Purkinje cell (primary cell): ENCODE measurements around the gene SAP25. TPM values are rescaled to one million over a fixed set of nuclear protein-coding genes. Genes with fewer than 3 reads are reported as not detected.

Source experiments
- polyA plus RNA-seq: library from polyadenylated mRNA; unstranded; fragments of >200 nt; fragmentation: Nextera tagmentation; gene quantifications from 2 replicates; pipeline ENCODE4 v1.2.1, GENCODE V29; 2014

The SAP25 gene
- not detected in 2 replicates for polyA plus RNA-seq

GRCh38 chr7:100573691-100574361 lies at the start of gene SAP25:
TSS of gene SAP25 (minus strand) at chr7:100573900. CDS start at chr7:100573742, 158 bp downstream.

DNA sequence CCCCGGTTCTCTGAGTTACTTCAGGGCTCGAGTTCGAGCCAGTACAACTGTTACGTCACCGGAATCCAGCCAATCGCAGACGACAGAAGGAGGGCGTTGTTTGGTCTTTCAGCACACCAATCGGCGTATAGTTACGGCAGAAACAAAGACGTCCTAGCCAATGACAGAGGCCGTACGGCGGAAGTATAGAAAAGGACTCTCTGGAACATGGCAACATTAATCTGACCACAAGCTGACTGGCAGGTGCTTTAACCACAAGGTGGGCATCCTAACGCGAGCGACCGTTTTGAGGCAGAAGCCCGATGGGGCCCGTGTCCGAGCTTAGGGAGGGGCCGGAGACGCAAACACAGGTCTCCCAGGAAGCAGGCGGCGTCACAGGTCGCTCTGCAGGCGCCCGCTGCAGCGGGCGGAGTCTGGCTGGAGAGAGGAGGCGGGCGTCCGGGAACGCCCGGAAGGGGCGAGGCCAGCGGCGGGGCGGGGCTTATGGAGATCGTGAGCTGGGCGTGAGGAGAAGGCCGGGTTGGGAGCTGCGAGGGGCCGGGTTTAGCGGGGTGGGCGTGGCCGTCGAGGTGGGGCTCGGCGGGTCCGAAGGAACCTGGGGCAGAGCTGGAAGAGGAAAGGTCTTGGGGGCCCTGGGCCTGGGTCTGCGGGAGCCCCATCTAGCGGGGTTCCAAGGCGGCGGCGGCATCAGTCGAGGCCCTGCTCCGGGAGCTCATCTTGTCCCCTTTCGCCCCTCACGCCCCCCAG lies 38.5 kb upstream of the SAP25 start, which contains the start of gene MOSPD3:
Gene MOSPD3, plus strand, starts transcription at position 558 of the 747 bp plus-strand sequence. CDS start 252 bp downstream, outside the sequence.

GRCh38 chr7:100586266-100587025 lies 12.7 kb upstream of the SAP25 start, which contains the start of gene FBXO24:
TSS of gene FBXO24 (plus strand) at chr7:100586328. CDS start at chr7:100586626, 298 bp downstream.

GRCh38 chr7:100585511-100586265 lies 12.0 kb upstream of the SAP25 start, which contains the start of gene LRCH4:
TSS of gene LRCH4 (minus strand) at chr7:100586129. CDS start at chr7:100586100, 29 bp downstream.

GRCh38 chr7:100538654-100539435 lies 34.9 kb downstream of the SAP25 start, which contains the start of gene AGFG2:
TSS of gene AGFG2 (plus strand) at chr7:100539203. CDS start at chr7:100539347, 144 bp downstream.

Other genes with a start within 250 kb of the SAP25 start
- gene PILRB, start 215.8 kb downstream of the SAP25 start, polyA plus RNA-seq = 1.9 and 9.4 TPM in 2 replicates
- gene PILRA, start 200.4 kb downstream of the SAP25 start, polyA plus RNA-seq = 5.6 and 8.2 TPM in 2 replicates
- gene ZCWPW1, start 145.2 kb downstream of the SAP25 start, polyA plus RNA-seq = 8.7 and 9.3 TPM in 2 replicates
- gene MEPCE, start 144.1 kb downstream of the SAP25 start, polyA plus RNA-seq = 7.8 and 8.8 TPM in 2 replicates
- gene PPP1R35, start 137.4 kb downstream of the SAP25 start, polyA plus RNA-seq = 6.0 and 6.2 TPM in 2 replicates
- gene SPACDR, start 109.6 kb downstream of the SAP25 start, polyA plus RNA-seq = 0.66 and 1.3 TPM in 2 replicates
- gene TSC22D4, start 94.7 kb downstream of the SAP25 start, polyA plus RNA-seq = 2.3 and 2.4 TPM in 2 replicates
- gene NYAP1, start 90.0 kb downstream of the SAP25 start, polyA plus RNA-seq = not detected in 2 replicates
- gene AGFG2, start 34.7 kb downstream of the SAP25 start, polyA plus RNA-seq = 12.1 and 14.5 TPM in 2 replicates
- gene LRCH4, start 12.2 kb upstream of the SAP25 start, polyA plus RNA-seq = 0.34 TPM in 1 of 2 replicates, not detected in the other
- gene FBXO24, start 12.4 kb upstream of the SAP25 start, polyA plus RNA-seq = not detected in 2 replicates
- 0.43 TPM in 1 of 2 replicates, not detected in the other for gene PCOLCE, start 28.5 kb upstream of the SAP25 start, polyA plus RNA-seq
- 0.34 and 2.2 TPM in 2 replicates for gene MOSPD3, start 38.6 kb upstream of the SAP25 start, polyA plus RNA-seq
- gene TFR2, start 67.7 kb upstream of the SAP25 start, polyA plus RNA-seq = 0.17 and 0.55 TPM in 2 replicates
- 15.7 and 21.5 TPM in 2 replicates for gene ACTL6B, start 82.5 kb upstream of the SAP25 start, polyA plus RNA-seq
- 3.3 and 3.8 TPM in 2 replicates for gene GNB2, start 99.8 kb upstream of the SAP25 start, polyA plus RNA-seq
- gene GIGYF1, start 120.3 kb upstream of the SAP25 start, polyA plus RNA-seq = 1.1 and 1.4 TPM in 2 replicates
- gene POP7, start 132.2 kb upstream of the SAP25 start, polyA plus RNA-seq = 21.3 and 34.3 TPM in 2 replicates
- not detected in 2 replicates for gene EPO, start 146.6 kb upstream of the SAP25 start, polyA plus RNA-seq
- gene ZAN, start 159.7 kb upstream of the SAP25 start, polyA plus RNA-seq = not detected in 2 replicates